Mesothelial cell of epicardium (in vitro differentiated cells): ENCODE measurements around the gene MBP. TPM values are rescaled to one million over a fixed set of nuclear protein-coding genes. Genes with fewer than 3 reads are reported as not detected.

Experiments
- DNase-seq, 2 experiments: peaks; one replicate each; pipeline ENCODE4 v3.0.0; 2021; ENCODE audit warnings: low spot score in 2 of 2; ENCODE audit not compliant: unreplicated experiment in 2 of 2
- H3K27ac Mint-ChIP-seq: 2 replicates; pipeline ENCODE4 v1.8.0; 2021; ENCODE audit warnings: mixed read lengths
- H3K27me3 Mint-ChIP-seq: 2 replicates; pipeline ENCODE4 v1.8.0; 2021; ENCODE audit warnings: low read depth, mixed read lengths
- H3K36me3 Mint-ChIP-seq: 2 replicates; pipeline ENCODE4 v1.8.0; 2021; ENCODE audit warnings: mixed read lengths
- H3K4me1 Mint-ChIP-seq: 2 replicates; pipeline ENCODE4 v1.8.0; 2021; ENCODE audit warnings: mixed read lengths
- H3K4me3 Mint-ChIP-seq: 2 replicates; pipeline ENCODE4 v1.8.0; 2021; ENCODE audit warnings: mild to moderate bottlenecking, moderate library complexity, mixed read lengths
- H3K9me3 Mint-ChIP-seq: 2 replicates; pipeline ENCODE4 v1.8.0; 2021; ENCODE audit warnings: mixed read lengths
- total RNA-seq: library from RNA; stranded (reverse); gene quantifications from 3 replicates; pipeline ENCODE4 v1.2.1, GENCODE V29; 2021
- TF ChIP-seq, protein P1 (sequence below): fragments of 200-600 bp; sonication (generic); IDR thresholded peaks from one replicate; pipeline ENCODE4 v1.5.0; 2021; ENCODE audit warnings: antibody characterized with exemption; ENCODE audit not compliant: unreplicated experiment

MBP gene
- total RNA-seq, 1 donor from 2014 or later = 20.8 TPM

DNA sequence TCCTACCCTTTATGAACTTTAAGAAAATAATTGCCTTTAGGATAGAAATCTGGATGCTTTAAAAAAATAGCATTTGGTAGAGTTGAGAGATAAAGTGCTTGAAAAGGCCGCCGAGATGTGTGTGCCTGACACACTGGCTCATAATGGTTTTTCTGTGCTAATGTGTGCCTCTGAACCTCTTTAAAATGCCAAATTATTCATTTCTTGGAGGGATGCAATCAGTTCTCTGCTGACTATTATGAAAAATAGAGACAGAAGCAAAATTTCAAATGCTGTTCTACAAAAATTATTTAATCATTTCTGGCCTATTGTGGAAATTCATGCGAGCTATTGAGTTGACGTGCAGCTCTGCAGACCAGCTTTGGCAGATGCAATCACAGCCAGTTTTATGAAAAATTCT lies 18.0 kb upstream of the MBP start:
- no peak for DNase-seq

DNA sequence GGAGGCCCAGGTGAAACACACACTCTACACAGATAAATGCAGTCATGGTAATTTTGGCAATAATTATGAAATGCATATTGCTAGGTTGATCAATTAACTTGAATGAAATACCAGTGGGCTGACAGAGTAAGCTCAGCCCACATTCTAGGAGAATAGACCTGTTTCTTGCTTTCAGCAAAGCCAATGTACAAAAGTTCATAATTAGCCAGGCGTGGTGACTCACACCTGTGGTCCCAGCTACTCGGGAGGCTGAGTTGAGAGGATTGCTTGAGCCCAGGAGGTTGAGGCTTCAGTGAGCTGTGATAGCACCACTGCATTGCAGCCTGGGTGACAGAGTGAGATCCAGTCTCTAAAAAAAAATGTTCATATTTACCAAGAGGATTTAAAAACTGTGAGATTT lies 15.7 kb upstream of the MBP start:
- H3K27ac Mint-ChIP-seq = no peak overlapping the region
- TF ChIP-seq, protein P1, sequence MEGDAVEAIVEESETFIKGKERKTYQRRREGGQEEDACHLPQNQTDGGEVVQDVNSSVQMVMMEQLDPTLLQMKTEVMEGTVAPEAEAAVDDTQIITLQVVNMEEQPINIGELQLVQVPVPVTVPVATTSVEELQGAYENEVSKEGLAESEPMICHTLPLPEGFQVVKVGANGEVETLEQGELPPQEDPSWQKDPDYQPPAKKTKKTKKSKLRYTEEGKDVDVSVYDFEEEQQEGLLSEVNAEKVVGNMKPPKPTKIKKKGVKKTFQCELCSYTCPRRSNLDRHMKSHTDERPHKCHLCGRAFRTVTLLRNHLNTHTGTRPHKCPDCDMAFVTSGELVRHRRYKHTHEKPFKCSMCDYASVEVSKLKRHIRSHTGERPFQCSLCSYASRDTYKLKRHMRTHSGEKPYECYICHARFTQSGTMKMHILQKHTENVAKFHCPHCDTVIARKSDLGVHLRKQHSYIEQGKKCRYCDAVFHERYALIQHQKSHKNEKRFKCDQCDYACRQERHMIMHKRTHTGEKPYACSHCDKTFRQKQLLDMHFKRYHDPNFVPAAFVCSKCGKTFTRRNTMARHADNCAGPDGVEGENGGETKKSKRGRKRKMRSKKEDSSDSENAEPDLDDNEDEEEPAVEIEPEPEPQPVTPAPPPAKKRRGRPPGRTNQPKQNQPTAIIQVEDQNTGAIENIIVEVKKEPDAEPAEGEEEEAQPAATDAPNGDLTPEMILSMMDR = no peak
- H3K4me1 Mint-ChIP-seq = peaks cover 24% of the 10 kb centered on the region
- peaks cover 11% of the 10 kb centered on the region for H3K9me3 Mint-ChIP-seq
- no peaks in the 10 kb centered on the region for H3K36me3 Mint-ChIP-seq
- no peak overlapping the region for H3K4me3 Mint-ChIP-seq
- DNase-seq = no peak
- peaks cover 5% of the 10 kb centered on the region for H3K27me3 Mint-ChIP-seq

More for the DNA sequence above, 18.0 kb upstream of the MBP start:
- peaks cover 26% of the 10 kb centered on the region for H3K4me1 Mint-ChIP-seq
- H3K27me3 Mint-ChIP-seq = peaks cover 5% of the 10 kb centered on the region
- peaks cover 7% of the 10 kb centered on the region for H3K9me3 Mint-ChIP-seq
- H3K36me3 Mint-ChIP-seq = no peaks in the 10 kb centered on the region
- no peak overlapping the region for H3K27ac Mint-ChIP-seq
- TF ChIP-seq, protein P1 = no peak
- no peak overlapping the region for H3K4me3 Mint-ChIP-seq

DNA sequence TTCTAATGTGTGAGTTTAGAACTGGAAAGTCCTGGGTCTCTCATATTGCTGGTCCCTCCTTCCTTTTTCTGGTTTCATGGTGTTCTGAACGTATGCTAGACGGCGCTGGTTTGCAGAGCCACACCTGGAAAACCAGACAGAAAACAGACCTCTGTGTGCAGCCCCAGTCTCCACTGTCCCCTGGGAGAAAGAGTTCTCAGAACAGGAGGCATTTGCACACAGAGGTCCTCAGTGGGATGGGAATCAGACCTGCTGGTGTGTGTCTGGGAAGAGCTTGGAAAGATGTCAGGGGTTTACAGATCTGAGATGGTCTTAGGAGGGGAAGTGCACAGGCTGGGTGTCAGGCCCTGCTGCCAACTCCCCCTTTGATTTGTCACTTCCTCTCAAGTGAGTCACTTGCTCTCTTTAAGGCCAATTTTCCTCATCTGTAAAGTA lies 14.9 kb upstream of the MBP start:
- peaks cover 18% of the 10 kb centered on the region for H3K9me3 Mint-ChIP-seq
- TF ChIP-seq, protein P1 = no peak
- peaks cover 16% of the 10 kb centered on the region for H3K4me1 Mint-ChIP-seq
- H3K27me3 Mint-ChIP-seq = peaks cover 5% of the 10 kb centered on the region
- H3K4me3 Mint-ChIP-seq = no peak overlapping the region
- peaks cover 4% of the 10 kb centered on the region for H3K36me3 Mint-ChIP-seq
- peak in 1 of 2 experiments; percentile 13 for DNase-seq
- H3K27ac Mint-ChIP-seq = no peak overlapping the region

DNA sequence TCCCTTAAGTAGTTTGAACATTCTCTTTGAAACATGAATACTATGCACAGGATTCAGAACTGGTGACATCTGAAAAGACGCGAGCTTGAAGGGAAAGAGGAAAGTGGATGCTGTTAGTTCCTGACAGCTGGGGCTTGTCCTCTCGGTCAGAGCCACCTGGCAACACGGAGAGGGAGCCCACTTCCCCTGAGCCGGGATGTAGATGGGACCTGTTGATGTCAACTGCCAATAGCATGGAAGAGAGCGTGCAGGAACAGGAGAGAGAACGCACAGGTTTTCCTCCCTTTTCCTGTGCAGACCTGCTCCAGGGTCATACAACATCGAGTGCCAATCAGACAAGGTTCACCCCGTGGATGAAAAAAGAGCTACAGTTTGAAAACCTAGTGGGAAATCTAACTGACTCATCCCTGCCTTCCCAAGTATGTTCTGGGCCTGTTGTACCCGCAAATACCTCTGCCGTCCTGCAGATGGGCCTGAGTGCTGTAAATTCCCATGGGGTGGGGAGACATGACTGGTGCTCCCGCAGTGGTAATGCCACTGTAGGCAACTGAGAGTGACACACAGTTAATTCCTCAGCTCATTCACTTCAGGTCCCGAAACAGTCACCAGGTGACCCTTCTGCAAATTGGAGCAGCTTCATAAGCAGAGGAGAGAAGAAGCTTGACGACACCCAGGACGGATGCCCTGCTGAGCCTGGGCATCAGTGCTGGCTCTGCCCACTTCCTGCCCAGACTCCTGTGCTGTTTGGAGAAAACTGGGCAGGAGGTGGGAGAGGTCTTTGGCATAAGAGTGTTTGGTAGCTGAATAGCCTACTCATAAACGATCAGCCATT lies 13.9 kb upstream of the MBP start:
- Mint-ChIP-seq H3K4me1 (peaks cover 11% of the 10 kb centered on the region), H3K9me3 (peaks cover 24% of the 10 kb centered on the region), H3K36me3 (peaks cover 6% of the 10 kb centered on the region), H3K4me3 (no peak overlapping the region), H3K27ac (no peak overlapping the region), H3K27me3 (peaks cover 5% of the 10 kb centered on the region)
- TF ChIP-seq, protein P1 = no peak
- peak in 1 of 2 experiments; percentile 20 for DNase-seq

DNA sequence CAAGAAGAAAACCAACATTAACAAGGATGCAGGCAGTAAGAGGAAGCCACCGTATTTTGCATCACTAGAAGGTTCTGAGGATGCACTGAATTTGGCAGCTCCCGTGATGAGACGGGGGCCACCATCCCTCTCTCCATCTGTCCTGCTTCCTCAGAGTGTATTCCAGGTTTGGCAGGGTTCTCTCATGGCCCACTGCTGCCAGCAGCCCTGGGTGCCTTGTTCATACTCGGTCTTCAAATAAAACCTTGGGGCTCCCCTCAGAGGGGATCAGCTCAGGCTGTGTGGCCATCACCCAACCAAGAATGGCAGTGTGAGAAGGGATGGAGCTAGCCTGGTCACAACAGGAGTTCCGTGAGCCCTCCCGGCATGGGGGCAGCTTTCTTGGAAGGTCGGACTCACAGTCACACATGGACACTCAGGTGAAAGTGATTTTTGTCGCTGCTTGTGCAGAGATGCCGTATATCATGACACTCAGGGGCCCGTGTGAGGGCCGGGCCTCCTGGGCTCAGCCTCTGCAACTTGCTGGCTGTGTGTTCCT lies 12.8 kb upstream of the MBP start:
- peak in 1 of 2 experiments; percentile 26 for DNase-seq
- H3K4me3 Mint-ChIP-seq = no peak overlapping the region

More for the DNA sequence above, 12.8 kb upstream of the MBP start:
- Mint-ChIP-seq H3K4me1 (peaks cover under 1% of the 10 kb centered on the region), H3K9me3 (peaks cover 24% of the 10 kb centered on the region), H3K27ac (no peak overlapping the region), H3K27me3 (peaks cover 5% of the 10 kb centered on the region), H3K36me3 (peaks cover 6% of the 10 kb centered on the region)
- TF ChIP-seq, protein P1 = no peak
